B cell (primary cell): ENCODE data around the gene TXNDC11.

Experiments
- EZH2 ChIP-seq: IDR thresholded peaks from 2 replicates; pipeline ENCODE4 v1.6.1; 2012; ENCODE audit warnings: borderline replicate concordance, low read depth, mild to moderate bottlenecking, moderate library complexity, low read length; ENCODE audit not compliant: insufficient read depth, poor library complexity, severe bottlenecking
- TF ChIP-seq, protein P1 (sequence below): fragments of 200-600 bp; IDR thresholded peaks from one replicate; pipeline ENCODE4 v1.8.0; 2022; ENCODE audit warnings: antibody characterized with exemption, mild to moderate bottlenecking

- TF ChIP-seq, protein P1, sequence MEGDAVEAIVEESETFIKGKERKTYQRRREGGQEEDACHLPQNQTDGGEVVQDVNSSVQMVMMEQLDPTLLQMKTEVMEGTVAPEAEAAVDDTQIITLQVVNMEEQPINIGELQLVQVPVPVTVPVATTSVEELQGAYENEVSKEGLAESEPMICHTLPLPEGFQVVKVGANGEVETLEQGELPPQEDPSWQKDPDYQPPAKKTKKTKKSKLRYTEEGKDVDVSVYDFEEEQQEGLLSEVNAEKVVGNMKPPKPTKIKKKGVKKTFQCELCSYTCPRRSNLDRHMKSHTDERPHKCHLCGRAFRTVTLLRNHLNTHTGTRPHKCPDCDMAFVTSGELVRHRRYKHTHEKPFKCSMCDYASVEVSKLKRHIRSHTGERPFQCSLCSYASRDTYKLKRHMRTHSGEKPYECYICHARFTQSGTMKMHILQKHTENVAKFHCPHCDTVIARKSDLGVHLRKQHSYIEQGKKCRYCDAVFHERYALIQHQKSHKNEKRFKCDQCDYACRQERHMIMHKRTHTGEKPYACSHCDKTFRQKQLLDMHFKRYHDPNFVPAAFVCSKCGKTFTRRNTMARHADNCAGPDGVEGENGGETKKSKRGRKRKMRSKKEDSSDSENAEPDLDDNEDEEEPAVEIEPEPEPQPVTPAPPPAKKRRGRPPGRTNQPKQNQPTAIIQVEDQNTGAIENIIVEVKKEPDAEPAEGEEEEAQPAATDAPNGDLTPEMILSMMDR, result no peak
- no peak for TF ChIP-seq EZH2
Observed at GRCh38 chr16:11756248-11756647, 13.6 kb upstream of the TXNDC11 start.
